HEK293T (cell line): ENCODE measurements around the gene LSMEM2.
"Not testable (repeated sequence)": the region's sequence is repeated elsewhere in the genome, so short reads cannot be mapped to it uniquely, and the experiment has no call there.

Source experiments
- CTCF ChIA-PET: fragments of 350-600 bp; formaldehyde crosslinking; extraction: SDS; loops from one replicate; lab custom pipeline; 2021; ENCODE audit warnings: antibody characterized with exemption, inconsistent platforms; lab: Yijun Ruan, JAX
- POLR2A ChIA-PET: fragments of 350-600 bp; formaldehyde crosslinking; extraction: SDS; loops from one replicate; lab custom pipeline; 2020; ENCODE audit warnings: antibody characterized with exemption, inconsistent platforms; lab: Yijun Ruan, JAX
- DNase-seq: peaks from one replicate; pipeline ENCODE4 v3.0.0; 2012; ENCODE audit warnings: mixed read lengths; ENCODE audit errors: extremely low spot score
- ARNT ChIP-seq: fragments of 450-650 bp; IDR thresholded peaks from 2 replicates; pipeline ENCODE4 v1.6.1; 2017; ENCODE audit warnings: mild to moderate bottlenecking
- BHLHE40 ChIP-seq: fragments of 450-650 bp; IDR thresholded peaks from 2 replicates; pipeline ENCODE4 v1.6.1; 2016; ENCODE audit warnings: mild to moderate bottlenecking, moderate library complexity, borderline replicate concordance
- CTBP1 ChIP-seq: fragments of 450-650 bp; IDR thresholded peaks from 2 replicates; pipeline ENCODE4 v1.6.1; 2016; ENCODE audit warnings: borderline replicate concordance
- ELF4 ChIP-seq: fragments of 450-650 bp; IDR thresholded peaks from 2 replicates; pipeline ENCODE4 v1.6.1; 2017; ENCODE audit warnings: antibody characterized with exemption
- FOXA1 ChIP-seq: fragments of 450-650 bp; IDR thresholded peaks from 2 replicates; pipeline ENCODE4 v1.6.1; 2016; ENCODE audit warnings: mild to moderate bottlenecking
- FOXK2 ChIP-seq: fragments of 450-650 bp; IDR thresholded peaks from 2 replicates; pipeline ENCODE4 v1.6.1; 2016; ENCODE audit warnings: mild to moderate bottlenecking
- FOXM1 ChIP-seq: fragments of 450-650 bp; IDR thresholded peaks from 2 replicates; pipeline ENCODE4 v1.6.1; 2017; ENCODE audit warnings: mild to moderate bottlenecking, borderline replicate concordance
- HDGF ChIP-seq: fragments of 450-650 bp; IDR thresholded peaks from 2 replicates; pipeline ENCODE4 v1.6.1; 2017; ENCODE audit warnings: antibody characterized with exemption, borderline replicate concordance
- L3MBTL2 ChIP-seq: fragments of 450-650 bp; conservative IDR thresholded peaks from 2 replicates; pipeline ENCODE4 v1.6.1; 2016; ENCODE audit warnings: mild to moderate bottlenecking
- LEF1 ChIP-seq: fragments of 450-650 bp; IDR thresholded peaks from 2 replicates; pipeline ENCODE4 v1.6.1; 2017; ENCODE audit warnings: mild to moderate bottlenecking, borderline replicate concordance
- NFRKB ChIP-seq: fragments of 450-650 bp; IDR thresholded peaks from 2 replicates; pipeline ENCODE4 v1.6.1; 2016; ENCODE audit warnings: mild to moderate bottlenecking, moderate library complexity
- SP1 ChIP-seq: fragments of 450-650 bp; IDR thresholded peaks from 2 replicates; pipeline ENCODE4 v1.6.1; 2017
- SUZ12 ChIP-seq: fragments of 450-650 bp; IDR thresholded peaks from 2 replicates; pipeline ENCODE4 v1.6.1; 2016; ENCODE audit warnings: mild to moderate bottlenecking
- TARDBP ChIP-seq: fragments of 450-650 bp; IDR thresholded peaks from 2 replicates; pipeline ENCODE4 v1.6.1; 2016
- ZNF384 ChIP-seq: fragments of 450-650 bp; IDR thresholded peaks from 2 replicates; pipeline ENCODE4 v1.6.1; 2016
- TF ChIP-seq, protein P1 (sequence below): fragments of 450-650 bp; IDR thresholded peaks from 2 replicates; pipeline ENCODE4 v1.6.1; 2016

Gene LSMEM2

GRCh38 chr3:50302095-50303012, 23.5 kb downstream of the LSMEM2 start:
- ChIA-PET POLR2A (no interaction called here), CTCF (no interaction called here)
- DNase-seq, result no peak
- TF ChIP-seq NFRKB (no peak), L3MBTL2 (no peak), FOXA1 (no peak)

- ChIA-PET CTCF (no interaction called here), POLR2A (no interaction called here)
- TF ChIP-seq BHLHE40 (no peak), L3MBTL2 (no peak), SP1 (no peak), FOXK2 (no peak), SUZ12 (no peak), NFRKB (no peak), ELF4 (no peak)
- DNase-seq, result no peak
Measured at GRCh38 chr3:50303013-50303815, 24.3 kb downstream of the LSMEM2 start, which contains the start of gene HYAL1. HYAL1 (minus strand) TSS chr3:50303574; CDS start chr3:50302956, 618 bp downstream.

DNA sequence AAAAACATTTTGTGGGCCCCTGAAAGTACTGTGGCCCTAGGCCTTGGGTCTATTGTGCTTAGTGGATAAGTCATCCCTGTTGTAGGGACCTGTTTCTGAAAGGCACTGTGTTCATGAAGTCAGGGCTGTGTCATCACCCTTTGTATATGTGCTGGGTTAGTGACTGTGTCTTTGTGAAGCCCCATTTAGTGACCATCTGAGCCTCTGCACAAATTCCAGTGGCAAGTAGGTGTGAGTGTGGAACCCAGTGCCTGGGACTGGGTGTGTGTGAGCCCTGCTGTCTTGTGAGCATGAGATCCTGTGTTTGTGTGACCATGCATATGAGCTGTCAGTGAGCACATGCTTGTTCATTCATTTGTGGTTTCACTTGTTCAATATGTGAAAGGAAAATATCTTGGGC, 25.7 kb downstream of the LSMEM2 start:
- ChIA-PET CTCF (interaction anchor here (0.7 kb wide), 1 partner anchor 43 kb away, joined by 4 read pairs; no protein-coding TSS in a partner anchor), POLR2A (interaction anchor here (0.9 to 1.2 kb wide), 2 partner anchors 15 to 16 kb away, joined by 3 read pairs; no protein-coding TSS in a partner anchor)
- TF ChIP-seq HDGF, result no peak
- TF ChIP-seq ZNF384, result no peak
- TF ChIP-seq BHLHE40, result no peak
- TF ChIP-seq ARNT, result no peak
- TF ChIP-seq FOXA1, result no peak

GRCh38 chr3:50312041-50312440, 33.2 kb downstream of the LSMEM2 start:
- CTCF ChIA-PET, DNase-seq, POLR2A ChIA-PET: not testable (repeated sequence)

More for the DNA sequence above, 25.7 kb downstream of the LSMEM2 start:
- DNase-seq, result no peak

DNA sequence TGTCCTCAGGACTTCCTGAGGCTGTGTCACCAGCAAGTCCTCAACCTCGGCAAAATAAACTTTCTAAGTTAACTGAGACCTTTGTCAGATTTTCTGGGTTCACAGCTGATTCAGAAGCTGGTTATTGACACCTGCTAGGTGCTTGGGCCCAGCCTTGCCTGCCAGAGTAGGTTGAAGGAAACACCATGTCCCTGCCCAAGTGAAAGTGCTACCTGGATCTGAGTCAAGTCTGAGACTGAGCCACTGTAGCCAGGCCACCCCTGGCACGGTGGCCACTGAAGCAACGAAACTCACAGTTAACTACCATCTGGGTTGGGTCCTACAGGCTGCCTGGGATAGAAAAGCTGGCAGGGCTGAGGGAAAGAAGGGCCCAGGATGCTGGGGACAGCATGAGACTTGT, 35.5 kb downstream of the LSMEM2 start:
- POLR2A ChIA-PET, result interaction anchor here (1.5 to 2.5 kb wide), 2 partner anchors 14 to 23 kb away, joined by 5 to 8 read pairs; partner anchors contain the start of gene TUSC2

DNA sequence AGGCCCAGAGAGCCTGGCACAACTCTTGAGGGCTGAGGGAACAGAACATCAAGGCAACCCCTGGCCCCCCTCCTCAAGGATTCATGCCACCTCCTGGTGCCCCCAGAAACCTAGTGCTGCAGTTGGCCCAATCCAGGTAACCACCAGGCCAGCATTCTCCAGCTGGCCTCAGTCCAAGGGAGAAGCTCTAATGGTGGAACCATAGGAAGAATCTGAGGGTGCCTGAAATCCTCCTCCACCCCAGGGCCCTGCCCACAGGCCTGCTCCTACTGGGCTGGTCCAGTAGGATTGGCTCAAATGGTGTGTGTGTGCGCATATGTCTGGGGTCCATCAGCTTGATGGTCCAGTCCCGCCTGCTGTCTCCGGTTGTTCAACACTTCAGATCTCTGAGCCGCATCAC, 35.9 kb downstream of the LSMEM2 start:
- ChIA-PET POLR2A (interaction anchor here (0.9 to 2.5 kb wide), 3 partner anchors 13 to 36 kb away, joined by 3 to 8 read pairs (median 5); partner anchors contain the start of genes CYB561D2, NPRL2 and TUSC2), CTCF (interaction anchor here (0.6 to 2.6 kb wide), 2 partner anchors 9 to 308 kb away, joined by 4 to 7 read pairs; no protein-coding TSS in a partner anchor)
- TF ChIP-seq FOXA1 (no peak), BHLHE40 (no peak), NFRKB (no peak), ELF4 (no peak), ZNF384 (no peak), ARNT (no peak), SUZ12 (no peak), CTBP1 (no peak), SP1 (no peak), FOXM1 (no peak), TARDBP (no peak), FOXK2 (no peak), HDGF (no peak), L3MBTL2 (no peak), LEF1 (no peak)
- TF ChIP-seq, protein P1, sequence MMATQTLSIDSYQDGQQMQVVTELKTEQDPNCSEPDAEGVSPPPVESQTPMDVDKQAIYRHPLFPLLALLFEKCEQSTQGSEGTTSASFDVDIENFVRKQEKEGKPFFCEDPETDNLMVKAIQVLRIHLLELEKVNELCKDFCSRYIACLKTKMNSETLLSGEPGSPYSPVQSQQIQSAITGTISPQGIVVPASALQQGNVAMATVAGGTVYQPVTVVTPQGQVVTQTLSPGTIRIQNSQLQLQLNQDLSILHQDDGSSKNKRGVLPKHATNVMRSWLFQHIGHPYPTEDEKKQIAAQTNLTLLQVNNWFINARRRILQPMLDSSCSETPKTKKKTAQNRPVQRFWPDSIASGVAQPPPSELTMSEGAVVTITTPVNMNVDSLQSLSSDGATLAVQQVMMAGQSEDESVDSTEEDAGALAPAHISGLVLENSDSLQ, result no peak
- DNase-seq, result no peak

More for the DNA sequence above, 35.5 kb downstream of the LSMEM2 start:
- DNase-seq, result no peak
- CTCF ChIA-PET, result interaction anchor here (0.6 to 2.6 kb wide), 2 partner anchors 10 to 308 kb away, joined by 4 to 7 read pairs; no protein-coding TSS in a partner anchor
- TF ChIP-seq ELF4, result no peak
- no peak for TF ChIP-seq FOXA1
- no peak for TF ChIP-seq SUZ12
- no peak for TF ChIP-seq HDGF
- TF ChIP-seq, protein P1, result no peak
- no peak for TF ChIP-seq LEF1
- TF ChIP-seq FOXK2, result no peak
- no peak for TF ChIP-seq ZNF384
- TF ChIP-seq FOXM1, result no peak
- no peak for TF ChIP-seq CTBP1
- TF ChIP-seq TARDBP, result no peak
- TF ChIP-seq ARNT, result no peak
- no peak for TF ChIP-seq NFRKB
- no peak for TF ChIP-seq L3MBTL2
- no peak for TF ChIP-seq BHLHE40
- no peak for TF ChIP-seq SP1
